HG02623 (cell line): ENCODE data around the gene CUBN.

Source experiments
- ATAC-seq: cut with Tn5 transposase; IDR thresholded peaks from one replicate; pipeline ENCODE4 v1.9.1; 2021; ENCODE audit warnings: moderate library complexity; ENCODE audit not compliant: unreplicated experiment

The CUBN gene

GRCh38 chr10:17109046-17109445 is 20.6 kb downstream of the CUBN start:
- no peak for ATAC-seq

GRCh38 chr10:17106991-17107390 is 22.6 kb downstream of the CUBN start:
- ATAC-seq, result no peak

GRCh38 chr10:17101910-17102266 is 27.7 kb downstream of the CUBN start:
- ATAC-seq, result no peak

GRCh38 chr10:17101257-17101909 is 28.2 kb downstream of the CUBN start:
- ATAC-seq, result no peak

- ATAC-seq, result no peak
Measured at GRCh38 chr10:17100586-17100985, 29.0 kb downstream of the CUBN start.

GRCh38 chr10:17098012-17098411 is 31.6 kb downstream of the CUBN start:
- no peak for ATAC-seq

- ATAC-seq, result no peak
Measured at GRCh38 chr10:17094844-17095243, 34.8 kb downstream of the CUBN start.

GRCh38 chr10:17092986-17093803 is 36.4 kb downstream of the CUBN start:
- no peak for ATAC-seq

GRCh38 chr10:17092216-17092944 is 37.2 kb downstream of the CUBN start:
- ATAC-seq, result no peak

- no peak for ATAC-seq
Measured at GRCh38 chr10:17088118-17088806, 41.3 kb downstream of the CUBN start.

- no peak for ATAC-seq
Measured at GRCh38 chr10:17086865-17087367, 42.7 kb downstream of the CUBN start.

GRCh38 chr10:17085011-17085725 is 44.4 kb downstream of the CUBN start:
- ATAC-seq, result no peak

GRCh38 chr10:17084258-17084657 is 45.4 kb downstream of the CUBN start:
- no peak for ATAC-seq

- ATAC-seq, result no peak
Measured at GRCh38 chr10:17081431-17081830, 48.2 kb downstream of the CUBN start.

- ATAC-seq, result no peak
Measured at GRCh38 chr10:17077890-17078289, 51.7 kb downstream of the CUBN start.

GRCh38 chr10:17077346-17077781 is 52.2 kb downstream of the CUBN start:
- no peak for ATAC-seq

- no peak for ATAC-seq
Measured at GRCh38 chr10:17076626-17077345, 52.8 kb downstream of the CUBN start.

- no peak for ATAC-seq
Measured at GRCh38 chr10:17075533-17076359, 53.9 kb downstream of the CUBN start.

GRCh38 chr10:17074541-17074847 is 55.1 kb downstream of the CUBN start:
- no peak for ATAC-seq
